Measurements from ENCODE around the gene NMBR.
"Not testable (repeated sequence)": the region's sequence is repeated elsewhere in the genome, so short reads cannot be mapped to it uniquely, and the experiment has no call there.

Gene NMBR

GRCh38 chr6:142155091-142155490 lies 8.2 kb upstream of the NMBR start:
- DNase-seq (ENCODE audit: low read depth in 2 of 2) = no peak

- DNase-seq (ENCODE audit: low read depth in 2 of 2) = no peak
Observed at GRCh38 chr6:142154336-142154735, 7.4 kb upstream of the NMBR start.

GRCh38 chr6:142153196-142153595 lies 6.3 kb upstream of the NMBR start:
- no peak for DNase-seq (ENCODE audit: low read depth in 2 of 2)

- no peak for DNase-seq (ENCODE audit: low read depth in 2 of 2)
Observed at GRCh38 chr6:142152746-142153145, 5.8 kb upstream of the NMBR start.

- not testable (repeated sequence) for DNase-seq (ENCODE audit: low read depth in 2 of 2)
Observed at GRCh38 chr6:142141531-142141930, 5.4 kb downstream of the NMBR start.

GRCh38 chr6:142138876-142139275 lies 8.0 kb downstream of the NMBR start:
- no peak for DNase-seq (ENCODE audit: low read depth in 2 of 2)

- no peak for DNase-seq (ENCODE audit: low read depth in 2 of 2)
Observed at GRCh38 chr6:142132625-142133024, 14.3 kb downstream of the NMBR start, which contains the start of gene GJE1. GJE1 (plus strand) TSS chr6:142132925; CDS start chr6:142133159, 234 bp downstream.

GRCh38 chr6:142130814-142131213 lies 16.1 kb downstream of the NMBR start:
- no peak for DNase-seq (ENCODE audit: low read depth in 2 of 2)

- no peak for DNase-seq (ENCODE audit: low read depth in 2 of 2)
Observed at GRCh38 chr6:142121342-142121741, 25.6 kb downstream of the NMBR start.

- DNase-seq (ENCODE audit: low read depth in 2 of 2) = no peak
Observed at GRCh38 chr6:142118925-142119324, 28.0 kb downstream of the NMBR start.

GRCh38 chr6:142118328-142118727 lies 28.6 kb downstream of the NMBR start:
- DNase-seq (ENCODE audit: low read depth in 2 of 2) = no peak

- no peak for DNase-seq (ENCODE audit: low read depth in 2 of 2)
Observed at GRCh38 chr6:142117366-142117765, 29.6 kb downstream of the NMBR start.

- DNase-seq (ENCODE audit: low read depth in 2 of 2) = peak; percentile 23 to 30
Observed at GRCh38 chr6:142112451-142113061, 34.4 kb downstream of the NMBR start.

- DNase-seq (ENCODE audit: low read depth in 2 of 2) = not testable (repeated sequence)
Observed at GRCh38 chr6:142110820-142111219, 36.1 kb downstream of the NMBR start.

GRCh38 chr6:142104820-142105219 lies 42.1 kb downstream of the NMBR start:
- not testable (repeated sequence) for DNase-seq (ENCODE audit: low read depth in 2 of 2)

- DNase-seq (ENCODE audit: low read depth in 2 of 2) = no peak
Observed at GRCh38 chr6:142088858-142089216, 58.1 kb downstream of the NMBR start.

GRCh38 chr6:142087950-142088857 lies 58.7 kb downstream of the NMBR start:
- DNase-seq (ENCODE audit: low read depth in 2 of 2) = no peak

GRCh38 chr6:142079130-142079529 lies 67.8 kb downstream of the NMBR start:
- no peak for DNase-seq (ENCODE audit: low read depth in 2 of 2)

GRCh38 chr6:142075516-142076101 lies 71.3 kb downstream of the NMBR start:
- DNase-seq (ENCODE audit: low read depth in 2 of 2) = no peak

- no peak for DNase-seq (ENCODE audit: low read depth in 2 of 2)
Observed at GRCh38 chr6:142074516-142074915, 72.4 kb downstream of the NMBR start.

- no peak for DNase-seq (ENCODE audit: low read depth in 2 of 2)
Observed at GRCh38 chr6:142071981-142072380, 74.9 kb downstream of the NMBR start.

GRCh38 chr6:142068416-142068815 lies 78.5 kb downstream of the NMBR start:
- DNase-seq (ENCODE audit: low read depth in 2 of 2) = no peak

GRCh38 chr6:142062861-142063260 lies 84.1 kb downstream of the NMBR start:
- DNase-seq (ENCODE audit: low read depth in 2 of 2) = not testable (repeated sequence)

All from stimulated activated CD8-positive, alpha-beta memory T cell treated with anti-CD3 and anti-CD28 coated beads, Interleukin-15, amount 100 ng/mL, for 48 hours (primary cell).